IPS-18a (cell line): ENCODE data around the gene NPB.
A peak's percentile ranks its signal among the peaks of the same experiment; 100 is the strongest.

Source experiments
- H3K27ac ChIP-seq: one replicate; pipeline ENCODE4 v1.5.1; 2013; ENCODE audit warnings: low read length
- H3K27me3 ChIP-seq: one replicate; pipeline ENCODE4 v1.6.1; 2013; ENCODE audit warnings: mild to moderate bottlenecking, low read length; ENCODE audit not compliant: control insufficient read depth, insufficient read depth
- H3K36me3 ChIP-seq: one replicate; pipeline ENCODE4 v1.6.1; 2013; ENCODE audit warnings: low read depth, low read length; ENCODE audit not compliant: control insufficient read depth
- H3K4me1 ChIP-seq: one replicate; pipeline ENCODE4 v1.6.1; 2013; ENCODE audit warnings: low read depth, low read length; ENCODE audit not compliant: control insufficient read depth
- H3K4me3 ChIP-seq: one replicate; pipeline ENCODE4 v1.5.1; 2013; ENCODE audit warnings: low read length
- H3K9ac ChIP-seq: one replicate; pipeline ENCODE4 v1.6.1; 2013; ENCODE audit warnings: mild to moderate bottlenecking, low read length, moderate library complexity
- H3K9me3 ChIP-seq: one replicate; pipeline ENCODE4 v1.6.1; 2013; ENCODE audit warnings: low read depth, low read length; ENCODE audit not compliant: control insufficient read depth

Gene NPB

DNA sequence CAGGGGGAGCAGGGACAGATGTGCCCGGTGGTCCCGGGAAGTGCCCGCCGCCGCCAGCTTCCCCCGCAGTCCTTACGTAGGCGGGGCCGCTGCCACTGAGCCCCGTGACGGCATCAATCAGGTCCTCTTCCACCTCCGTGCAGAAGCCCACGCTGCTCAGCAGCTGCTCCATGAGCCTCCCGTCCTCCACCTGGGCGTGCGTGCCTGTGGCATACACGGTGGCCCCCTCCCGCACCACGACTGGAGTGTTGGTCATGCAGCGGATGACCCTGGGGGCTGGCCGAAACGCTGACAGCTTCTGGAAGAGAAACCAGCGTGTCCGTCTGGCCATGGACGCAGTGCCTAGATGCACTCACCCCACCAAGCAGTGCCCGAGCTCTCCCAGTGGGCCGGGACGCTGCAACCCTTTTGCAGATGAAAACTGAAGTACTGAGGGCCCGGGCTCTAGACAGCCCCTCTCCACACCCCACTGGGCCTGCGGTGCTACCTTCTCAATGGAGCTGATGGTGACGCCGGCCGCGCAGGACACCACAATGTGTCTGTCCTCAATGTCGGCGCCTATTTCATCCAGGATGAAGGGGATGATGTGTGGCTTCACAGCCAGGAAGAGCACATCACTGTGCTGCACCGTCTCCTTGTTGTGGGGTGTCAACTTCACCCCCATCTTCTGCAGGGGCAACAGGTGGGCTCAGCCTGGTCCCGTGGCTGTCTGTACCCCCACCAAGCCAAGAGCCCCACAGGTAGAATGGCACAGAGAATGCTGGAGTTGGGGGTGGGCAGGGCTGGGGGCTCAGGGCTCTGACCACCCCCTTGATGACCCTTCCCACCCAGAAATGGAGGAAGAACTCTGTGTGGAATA lies 33.0 kb downstream of the NPB start:
- H3K9ac ChIP-seq: no peak overlapping the region
- H3K27me3 ChIP-seq: peaks cover 7% of the 10 kb centered on the region
- peaks cover 3% of the 10 kb centered on the region for H3K36me3 ChIP-seq
- no peak overlapping the region for H3K4me3 ChIP-seq
- no peaks in the 10 kb centered on the region for H3K9me3 ChIP-seq
- H3K27ac ChIP-seq: no peak overlapping the region
- H3K4me1 ChIP-seq: no peaks in the 10 kb centered on the region

- peaks cover 7% of the 10 kb centered on the region for H3K27me3 ChIP-seq
- no peaks in the 10 kb centered on the region for H3K4me1 ChIP-seq
- H3K27ac ChIP-seq: no peak overlapping the region
- no peaks in the 10 kb centered on the region for H3K9me3 ChIP-seq
- H3K9ac ChIP-seq: no peak overlapping the region
- peaks cover 3% of the 10 kb centered on the region for H3K36me3 ChIP-seq
- H3K4me3 ChIP-seq: no peak overlapping the region
Observed at GRCh38 chr17:81935709-81936084, 33.7 kb downstream of the NPB start.

DNA sequence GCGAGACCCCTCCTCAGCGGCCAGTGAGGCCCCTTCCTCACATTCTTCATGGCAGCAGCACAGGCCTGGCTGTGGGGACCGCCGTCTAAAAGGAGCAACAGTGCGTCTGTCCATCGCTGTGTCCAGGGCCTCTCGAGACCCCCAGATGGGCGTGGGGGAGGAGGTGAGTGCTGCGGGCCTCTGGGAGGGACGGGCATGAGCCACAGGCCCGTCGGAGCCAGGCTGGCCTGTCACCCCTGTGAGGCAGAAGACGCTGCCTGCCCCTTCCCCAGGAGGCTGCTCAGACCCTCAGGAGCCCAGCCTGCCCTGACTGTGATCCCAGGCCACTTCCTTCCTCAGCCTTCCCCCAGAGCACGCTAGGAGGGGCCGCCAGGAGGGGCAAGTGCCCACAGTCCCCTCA lies 37.2 kb downstream of the NPB start:
- H3K9me3 ChIP-seq: no peaks in the 10 kb centered on the region
- H3K27ac ChIP-seq: no peak overlapping the region
- peaks cover 7% of the 10 kb centered on the region for H3K27me3 ChIP-seq
- no peaks in the 10 kb centered on the region for H3K36me3 ChIP-seq
- no peak overlapping the region for H3K9ac ChIP-seq
- no peak overlapping the region for H3K4me3 ChIP-seq
- H3K4me1 ChIP-seq: peaks cover 9% of the 10 kb centered on the region

DNA sequence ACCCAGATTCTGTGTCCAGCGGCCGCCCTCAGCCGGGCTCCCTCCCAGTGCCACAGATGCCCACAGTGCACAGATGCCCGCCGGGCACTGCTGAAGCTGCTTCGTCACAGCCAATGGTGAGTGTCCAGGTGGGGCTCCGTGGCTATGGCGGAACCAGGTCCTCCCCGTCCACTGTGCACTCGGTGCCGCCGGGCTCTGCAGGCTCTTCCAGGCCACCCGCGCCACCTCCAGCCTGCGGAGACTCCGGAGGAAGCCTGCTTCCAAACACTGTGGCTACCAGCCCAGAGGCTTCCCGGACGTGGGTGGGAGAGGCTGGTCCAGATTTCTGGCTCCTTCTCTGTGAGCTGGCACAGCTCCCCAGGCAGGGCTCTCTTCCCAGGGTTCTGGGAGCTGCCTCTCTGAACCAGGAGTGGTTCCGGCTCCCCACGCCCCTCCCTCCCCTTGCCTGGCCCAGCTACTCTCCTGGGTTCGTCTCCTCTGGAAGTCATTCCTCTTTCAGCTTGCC lies 37.9 kb downstream of the NPB start:
- Histone ChIP-seq H3K4me1 (peaks cover 9% of the 10 kb centered on the region), H3K27me3 (peaks cover 12% of the 10 kb centered on the region), H3K27ac (no peak overlapping the region), H3K9ac (no peak overlapping the region), H3K9me3 (no peaks in the 10 kb centered on the region), H3K4me3 (no peak overlapping the region), H3K36me3 (no peaks in the 10 kb centered on the region)

DNA sequence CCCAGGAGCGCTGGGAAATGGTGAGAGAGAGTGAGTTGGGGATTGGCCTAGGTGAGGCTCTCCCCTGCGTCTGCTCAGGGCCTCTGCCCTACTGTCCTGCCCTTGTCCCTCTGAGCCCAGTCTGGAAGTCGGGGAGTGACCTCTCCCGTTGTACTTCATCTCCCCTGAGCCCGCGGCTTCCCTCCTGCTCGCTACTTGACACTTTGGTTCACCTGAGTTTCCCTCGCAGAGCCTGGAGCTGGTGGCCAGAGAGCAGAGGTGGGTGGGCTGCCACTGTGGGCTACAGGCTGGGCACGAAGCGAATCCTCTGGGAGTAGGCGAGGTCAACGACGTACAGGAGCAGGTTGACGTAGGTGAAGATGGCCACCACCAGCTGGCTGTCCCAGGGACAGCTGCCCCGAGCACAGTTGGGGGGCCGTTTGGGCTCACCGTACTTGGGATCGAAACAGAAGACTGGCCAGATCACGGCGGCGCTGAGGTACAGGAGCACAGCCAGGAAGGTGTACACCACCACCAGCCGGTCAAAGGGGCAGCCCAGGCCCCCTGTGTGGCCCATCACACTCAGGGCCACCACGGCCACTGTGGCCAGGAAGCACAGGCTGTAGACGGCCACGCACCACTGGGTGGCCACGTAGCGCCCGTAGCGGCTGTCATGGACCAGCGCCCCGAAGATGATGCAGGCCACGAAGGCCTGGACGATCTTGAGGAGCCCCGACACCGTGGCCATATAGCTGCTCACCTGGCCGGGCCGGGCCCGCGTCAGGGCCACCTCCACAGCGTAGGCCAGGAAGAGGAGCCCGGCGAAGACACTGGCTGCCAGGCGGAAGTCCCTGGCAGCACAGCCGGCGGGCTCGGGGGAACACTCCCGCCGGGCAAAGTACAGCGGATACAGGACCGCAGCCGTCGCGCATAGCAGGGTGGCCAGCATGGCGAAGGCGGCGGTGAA lies 38.8 kb downstream of the NPB start:
- Histone ChIP-seq H3K27me3 (peaks cover 12% of the 10 kb centered on the region), H3K4me3 (no peak overlapping the region), H3K27ac (no peak overlapping the region), H3K9ac (no peak overlapping the region), H3K4me1 (peaks cover 9% of the 10 kb centered on the region), H3K36me3 (no peaks in the 10 kb centered on the region), H3K9me3 (no peaks in the 10 kb centered on the region)

GRCh38 chr17:81941484-81942166 lies 39.6 kb downstream of the NPB start:
- Histone ChIP-seq H3K27ac (no peak overlapping the region), H3K27me3 (peaks cover 12% of the 10 kb centered on the region), H3K4me1 (peaks cover 9% of the 10 kb centered on the region), H3K4me3 (peak overlapping the region; percentile 33), H3K9me3 (no peaks in the 10 kb centered on the region), H3K9ac (no peak overlapping the region), H3K36me3 (no peaks in the 10 kb centered on the region)

DNA sequence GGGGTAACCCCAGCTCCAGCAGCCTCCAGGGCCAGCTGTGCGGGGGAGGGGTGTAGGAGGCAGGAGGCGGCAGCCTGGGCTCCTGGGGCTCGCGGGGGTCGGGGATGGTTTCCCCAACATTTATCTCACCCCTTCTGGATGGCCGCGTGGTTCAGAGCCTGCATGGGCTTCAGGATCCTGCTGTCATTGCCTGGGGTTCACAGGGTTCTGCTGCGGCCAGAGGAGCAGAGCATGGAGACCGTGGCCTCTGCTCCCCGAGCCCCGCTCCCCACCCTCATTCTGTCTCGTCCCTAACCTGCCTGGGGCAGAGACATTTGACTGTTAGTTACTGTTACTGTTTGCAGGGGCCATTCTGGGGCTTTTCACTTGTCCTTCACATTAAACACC lies 40.1 kb downstream of the NPB start:
- Histone ChIP-seq H3K9ac (no peak overlapping the region), H3K4me3 (peak overlapping the region; percentile 33), H3K27ac (no peak overlapping the region)

GRCh38 chr17:81944858-81945257 lies 42.8 kb downstream of the NPB start:
- Histone ChIP-seq H3K9me3 (no peaks in the 10 kb centered on the region), H3K36me3 (no peaks in the 10 kb centered on the region), H3K4me1 (peaks cover 9% of the 10 kb centered on the region)

More for the DNA sequence above, 40.1 kb downstream of the NPB start:
- H3K36me3 ChIP-seq: no peaks in the 10 kb centered on the region
- H3K9me3 ChIP-seq: no peaks in the 10 kb centered on the region
- H3K4me1 ChIP-seq: peaks cover 9% of the 10 kb centered on the region
- peaks cover 12% of the 10 kb centered on the region for H3K27me3 ChIP-seq

DNA sequence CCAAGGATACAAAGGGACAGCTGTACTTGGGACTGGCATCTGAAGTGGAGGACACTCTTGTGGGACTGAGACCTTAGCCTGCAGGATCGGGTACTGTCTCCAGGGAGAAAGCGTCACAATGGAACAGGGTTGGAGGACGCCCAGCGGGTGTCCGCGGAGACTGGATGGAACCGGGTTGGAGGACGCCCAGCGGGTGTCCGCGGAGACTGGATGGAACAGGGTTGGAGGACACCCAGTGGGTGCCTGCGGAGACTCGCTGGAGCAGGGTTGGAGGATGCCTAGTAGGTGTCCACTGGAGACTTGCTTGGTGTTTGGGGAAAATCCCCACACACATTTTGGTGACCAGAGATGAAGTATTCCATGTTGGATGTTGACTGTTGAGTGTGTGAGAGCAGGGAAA lies 45.2 kb downstream of the NPB start, which contains the start of gene MYADML2:
Gene MYADML2 (minus strand): TSS at position 45 of the 400 bp plus-strand sequence. CDS start 5,492 bp downstream, outside the sequence.
- Histone ChIP-seq H3K9ac (no peak within 1 kb of the TSS), H3K4me3 (no peak within 1 kb of the TSS), H3K36me3 (no peaks in the 10 kb centered on the region), H3K4me1 (peaks cover 2% of the 10 kb centered on the region), H3K9me3 (no peaks in the 10 kb centered on the region), H3K27ac (no peak within 1 kb of the TSS), H3K27me3 (peaks cover 5% of the 10 kb centered on the region)

More at GRCh38 chr17:81944858-81945257, 42.8 kb downstream of the NPB start:
- Histone ChIP-seq H3K27ac (no peak overlapping the region), H3K4me3 (no peak overlapping the region), H3K9ac (no peak overlapping the region), H3K27me3 (peaks cover 5% of the 10 kb centered on the region)

DNA sequence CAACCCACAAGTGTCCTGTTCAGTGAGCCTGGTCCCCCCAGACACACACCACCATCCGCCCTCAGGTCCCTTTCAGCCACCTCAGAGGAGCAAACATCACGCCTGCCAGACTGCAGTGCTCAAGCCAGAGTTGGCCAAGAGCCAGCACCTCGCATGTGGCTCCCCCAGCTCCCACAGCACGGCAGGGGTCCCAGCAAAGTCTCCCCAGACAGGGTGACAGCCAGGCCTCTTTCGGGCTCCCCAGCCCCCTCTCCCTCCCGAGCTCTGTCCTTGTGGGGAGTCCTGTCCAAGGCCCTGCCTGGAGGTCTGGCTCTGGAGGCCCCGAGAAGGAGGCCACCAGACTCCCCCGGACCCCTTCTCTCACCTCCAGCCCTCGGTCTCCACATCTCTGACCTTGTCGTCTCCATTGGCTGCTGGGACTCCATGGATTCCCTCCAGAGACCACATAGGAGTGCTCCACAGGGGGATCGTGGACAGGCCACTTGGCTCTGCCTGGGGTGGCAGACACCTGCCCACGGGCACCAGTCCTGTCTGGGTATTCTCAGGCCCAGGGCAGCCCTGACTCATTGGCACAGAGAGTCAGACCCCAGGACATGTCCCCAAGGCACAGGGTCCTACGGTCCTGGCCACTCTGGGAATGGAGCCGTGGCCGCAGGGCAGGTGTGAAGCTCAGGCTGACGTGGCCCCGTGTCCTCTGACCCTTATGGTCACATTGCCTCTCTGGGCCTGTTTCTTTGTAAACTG lies 46.8 kb downstream of the NPB start:
- no peaks in the 10 kb centered on the region for H3K36me3 ChIP-seq
- no peak overlapping the region for H3K27ac ChIP-seq
- H3K4me1 ChIP-seq: no peaks in the 10 kb centered on the region
- peaks cover 5% of the 10 kb centered on the region for H3K27me3 ChIP-seq
- no peak overlapping the region for H3K9ac ChIP-seq
- H3K9me3 ChIP-seq: no peaks in the 10 kb centered on the region
- no peak overlapping the region for H3K4me3 ChIP-seq
